H1 (cell line): ENCODE data around the gene LRP8. TPM values are rescaled to one million over a fixed set of nuclear protein-coding genes. Genes with fewer than 3 reads are reported as not detected.

Experiments
- CTCF ChIA-PET: fragments of 300-600 bp; sonication (Branson Sonifier 250); formaldehyde crosslinking; loops from one replicate; lab custom pipeline; 2021; ENCODE audit not compliant: partially characterized antibody; lab: Charles Lee
- POLR2A ChIA-PET: fragments of 300-600 bp; sonication (Branson Sonifier 250); formaldehyde crosslinking; loops from one replicate; lab custom pipeline; 2021; ENCODE audit warnings: inconsistent platforms; ENCODE audit not compliant: partially characterized antibody; lab: Charles Lee
- DNase-seq, 2 experiments: peaks; one replicate each; pipeline versions ENCODE4 v3.0.0 to v3.0.0-alpha.2; 2010 to 2022; ENCODE audit warnings: low spot score in 2 of 2, low read depth in 1 of 2, mixed read lengths in 1 of 2
- FAIRE-seq: peaks from 2 replicates; lab custom pipeline; 2011; peaks lifted over from hg19 to GRCh38; lab: Jason Lieb, UNC
- H2AFZ ChIP-seq: 2 replicates; pipeline ENCODE4 v1.8.1; 2012; ENCODE audit warnings: low read length, inconsistent platforms
- H2AK5ac ChIP-seq: 2 replicates; pipeline ENCODE4 v1.6.1; 2013; ENCODE audit warnings: low read depth, low read length
- H2BK120ac ChIP-seq: replicated peaks from 2 replicates; pipeline ENCODE3; 2013; ENCODE audit warnings: low read depth, low read length, inconsistent platforms
- H2BK12ac ChIP-seq: 2 replicates; pipeline ENCODE4 v1.6.1; 2013; ENCODE audit warnings: low read depth, low read length
- H2BK15ac ChIP-seq: 2 replicates; pipeline ENCODE4 v1.6.1; 2013; ENCODE audit warnings: low read length
- H2BK20ac ChIP-seq: 2 replicates; pipeline ENCODE4 v1.6.1; 2013; ENCODE audit warnings: low read length
- H2BK5ac ChIP-seq: 2 replicates; pipeline ENCODE4 v1.6.1; 2013; ENCODE audit warnings: low read depth, low read length
- H3K14ac ChIP-seq: 2 replicates; pipeline ENCODE4 v1.6.1; 2013; ENCODE audit warnings: inconsistent platforms; ENCODE audit not compliant: insufficient read length
- H3K18ac ChIP-seq: 2 replicates; pipeline ENCODE4 v1.6.1; 2013; ENCODE audit warnings: low read length; ENCODE audit errors: extremely low read depth
- H3K23ac ChIP-seq: 2 replicates; pipeline ENCODE4 v1.6.1; 2013; ENCODE audit warnings: inconsistent platforms; ENCODE audit not compliant: insufficient read length
- H3K23me2 ChIP-seq: 2 replicates; pipeline ENCODE4 v1.6.1; 2013; ENCODE audit warnings: low read depth, low read length
- H3K27ac ChIP-seq: 2 replicates; pipeline ENCODE4 v1.6.1; 2011; ENCODE audit warnings: low read depth, low read length, inconsistent platforms
- H3K27me3 ChIP-seq, 4 experiments: replicated peaks in 1 of 4; 1 replicate in 1 of 4; 2 replicates in 3 of 4; pipeline versions ENCODE4 v1.6.1 to v1.8.1; 2011 to 2013; ENCODE audit warnings: low read length in 3 of 4, mild to moderate bottlenecking in 3 of 4, inconsistent platforms in 2 of 4, mixed read lengths in 2 of 4, moderate library complexity in 1 of 4; ENCODE audit not compliant: control insufficient read depth in 3 of 4, insufficient read depth in 3 of 4; ENCODE audit errors: extremely low read depth in 1 of 4
- H3K36me3 ChIP-seq, 4 experiments: 2 replicates each; pipeline versions ENCODE4 v1.6.1 to v1.8.1; 2011 to 2013; ENCODE audit warnings: mild to moderate bottlenecking in 4 of 4, low read length in 3 of 4, moderate library complexity in 2 of 4, control low read depth in 1 of 4, inconsistent platforms in 1 of 4; ENCODE audit not compliant: insufficient read depth in 4 of 4, control insufficient read depth in 2 of 4
- H3K4ac ChIP-seq: replicated peaks from 2 replicates; pipeline ENCODE3; 2013; ENCODE audit warnings: low read length, low read depth, mixed read lengths, inconsistent platforms; ENCODE audit not compliant: insufficient read length
- H3K4me1 ChIP-seq, 4 experiments: replicated peaks in 1 of 4; 1 replicate in 1 of 4; 2 replicates in 3 of 4; pipeline versions ENCODE4 v1.6.1 to v1.8.1; 2011 to 2013; ENCODE audit warnings: low read length in 3 of 4, inconsistent platforms in 2 of 4, mixed read lengths in 1 of 4; ENCODE audit not compliant: insufficient read depth in 4 of 4, control insufficient read depth in 3 of 4
- H3K4me2 ChIP-seq, 2 experiments: 2 replicates each; pipeline versions ENCODE4 v1.6.1 to v1.8.1; 2011 to 2013; ENCODE audit warnings: low read depth in 2 of 2, low read length in 2 of 2, control low read depth in 1 of 2, inconsistent platforms in 1 of 2, mild to moderate bottlenecking in 1 of 2; ENCODE audit not compliant: insufficient read depth in 1 of 2
- H3K4me3 ChIP-seq, 4 experiments: fragments of 200-600, 300-600 bp in 1 of 4; sonication (generic), shearing (Covaris generic), sonication (Bioruptor Twin) in 1 of 4; 2 replicates each; pipeline versions ENCODE4 v1.5.1 to v1.8.1; 2011 to 2016; ENCODE audit warnings: low read length in 4 of 4, low read depth in 3 of 4, control low read depth in 2 of 4, inconsistent platforms in 2 of 4, mild to moderate bottlenecking in 2 of 4, mixed read lengths in 1 of 4, moderate library complexity in 1 of 4; ENCODE audit not compliant: insufficient read depth in 2 of 4; ENCODE audit errors: extremely low read depth in 1 of 4
- H3K56ac ChIP-seq: replicated peaks from 2 replicates; pipeline ENCODE3; 2013; ENCODE audit warnings: low read depth, mild to moderate bottlenecking, mixed read lengths, low read length, inconsistent platforms; ENCODE audit not compliant: insufficient read length
- H3K79me1 ChIP-seq: 2 replicates; pipeline ENCODE4 v1.6.1; 2013; ENCODE audit warnings: low read depth, low read length, control low read depth
- H3K79me2 ChIP-seq, 2 experiments: 2 replicates each; pipeline versions ENCODE4 v1.6.1 to v1.8.1; 2012 to 2013; ENCODE audit warnings: low read length in 2 of 2, mild to moderate bottlenecking in 2 of 2, inconsistent platforms in 1 of 2; ENCODE audit not compliant: insufficient read depth in 2 of 2, control insufficient read depth in 1 of 2
- H3K9ac ChIP-seq, 4 experiments: replicated peaks in 1 of 4; 1 replicate in 1 of 4; 2 replicates in 3 of 4; pipeline versions ENCODE4 v1.6.1 to v1.8.1; 2011 to 2013; ENCODE audit warnings: low read depth in 3 of 4, low read length in 3 of 4, control low read depth in 2 of 4, mild to moderate bottlenecking in 2 of 4, moderate library complexity in 2 of 4, inconsistent platforms in 1 of 4; ENCODE audit errors: extremely low read depth in 1 of 4
- H3K9me3 ChIP-seq, 2 experiments: 2 replicates each; pipeline versions ENCODE4 v1.6.1 to v1.8.1; 2012 to 2013; ENCODE audit warnings: mild to moderate bottlenecking in 2 of 2, moderate library complexity in 2 of 2, control low read depth in 1 of 2, inconsistent platforms in 1 of 2, low read depth in 1 of 2, low read length in 1 of 2, mixed read lengths in 1 of 2; ENCODE audit not compliant: insufficient read depth in 2 of 2
- H4K20me1 ChIP-seq, 2 experiments: replicated peaks in 1 of 2; 2 replicates each; pipeline versions ENCODE3 to v1.8.1; 2011 to 2013; ENCODE audit warnings: inconsistent platforms in 2 of 2, low read length in 2 of 2, mild to moderate bottlenecking in 1 of 2; ENCODE audit not compliant: insufficient read depth in 2 of 2, control insufficient read depth in 1 of 2
- H4K5ac ChIP-seq: 2 replicates; pipeline ENCODE4 v1.6.1; 2013; ENCODE audit warnings: low read length, low read depth, mixed read lengths, inconsistent platforms; ENCODE audit not compliant: insufficient read length
- H4K8ac ChIP-seq: 2 replicates; pipeline ENCODE4 v1.8.0; 2013; ENCODE audit warnings: mild to moderate bottlenecking, moderate library complexity, low read length, inconsistent platforms; ENCODE audit not compliant: insufficient read depth; ENCODE audit errors: extremely low read depth
- H4K91ac ChIP-seq: replicated peaks from 2 replicates; pipeline ENCODE3; 2013; ENCODE audit warnings: low read length, mixed read lengths, inconsistent platforms; ENCODE audit not compliant: insufficient read length
- ATF2 ChIP-seq: IDR thresholded peaks from 2 replicates; pipeline ENCODE4 v1.6.1; 2012; ENCODE audit warnings: low read length, inconsistent platforms
- HDAC6 ChIP-seq: IDR thresholded peaks from one replicate; pipeline ENCODE4 v1.7.1; 2012; ENCODE audit warnings: low read depth, mild to moderate bottlenecking, inconsistent platforms, low read length, moderate library complexity
- KDM4A ChIP-seq: IDR thresholded peaks from one replicate; pipeline ENCODE4 v1.7.1; 2012; ENCODE audit warnings: low read depth, mild to moderate bottlenecking, moderate library complexity, low read length, inconsistent platforms; ENCODE audit not compliant: severe bottlenecking
- NRF1 ChIP-seq: IDR thresholded peaks from 2 replicates; pipeline ENCODE4 v1.6.1; 2011; ENCODE audit warnings: mild to moderate bottlenecking, low read depth, low read length, improper control_type of control experiment
- POU5F1 ChIP-seq: IDR thresholded peaks from 2 replicates; pipeline ENCODE4 v1.6.1; 2011; ENCODE audit warnings: low read depth, mild to moderate bottlenecking, low read length, moderate library complexity
- RFX5 ChIP-seq: IDR thresholded peaks from 2 replicates; pipeline ENCODE4 v1.6.1; 2011; ENCODE audit warnings: low read depth, low read length, improper control_type of control experiment, borderline replicate concordance
- RNF2 ChIP-seq: fragments of 200-900, 300-1000 bp; sonication (generic); IDR thresholded peaks from 2 replicates; pipeline ENCODE4 v1.7.1; 2016; ENCODE audit warnings: borderline replicate concordance, low read depth, mild to moderate bottlenecking, antibody characterized with exemption, low read length; ENCODE audit not compliant: poor library complexity, severe bottlenecking; ENCODE audit errors: missing control alignments
- TCF12 ChIP-seq: IDR thresholded peaks from 2 replicates; pipeline ENCODE4 v1.6.1; 2011; ENCODE audit warnings: low read depth, mild to moderate bottlenecking, low read length
- TEAD4 ChIP-seq: IDR thresholded peaks from 2 replicates; pipeline ENCODE4 v1.6.1; 2012; ENCODE audit warnings: low read depth, low read length, inconsistent platforms, mixed read lengths
- USF2 ChIP-seq: IDR thresholded peaks from 2 replicates; pipeline ENCODE4 v1.6.1; 2011; ENCODE audit warnings: low read length, improper control_type of control experiment
- WGBS, 2 experiments: shearing (Covaris generic) in 1 of 2; methylation state at CpG; one replicate each; pipeline versions ENCODE4 v1.1.6 to v1.1.7; 2013 to 2015; ENCODE audit warnings: low lambda C conversion rate in 2 of 2, mixed read lengths in 2 of 2, inconsistent platforms in 1 of 2, low coverage in 1 of 2, missing lambda C conversion rate in 1 of 2; ENCODE audit not compliant: insufficient replicate concordance in 2 of 2, insufficient coverage in 1 of 2, insufficient read length in 1 of 2; ENCODE audit errors: extremely low coverage in 1 of 2, missing lambda C conversion rate in 1 of 2; 5-methylcytosine and 5-hydroxymethylcytosine counted together
- polyA plus RNA-seq, 7 experiments: library from polyadenylated mRNA; depleted of rRNA in 3 of 7; stranded (reverse) in 5 of 7; unstranded in 2 of 7; fragments of >200 nt in 5 of 7; fragments of 200-250 nt in 2 of 7; gene quantifications; 1 replicate in 5 of 7; 2 replicates in 1 of 7; 4 replicates in 1 of 7; pipeline versions ENCODE4 v1.2.1 to v1.2.3, GENCODE V29; 2011 to 2013; ENCODE audit warnings: missing spikeins in 2 of 7, mixed read lengths in 2 of 7
- total RNA-seq: library from RNA; stranded (reverse); fragmentation: NEBNext Ultra II Directional; extraction: Animal tissue kit (Norgen Biotek cat#: 25700); gene quantifications from 2 replicates; pipeline ENCODE4 v1.2.1, GENCODE V29; 2021

Gene LRP8
- total and polyA plus RNA-seq, 2 of the 8 experiments (the other 6 are each of a cell fraction or from before 2014, with no cell fraction given) = 63.2 to 66.4 TPM

DNA sequence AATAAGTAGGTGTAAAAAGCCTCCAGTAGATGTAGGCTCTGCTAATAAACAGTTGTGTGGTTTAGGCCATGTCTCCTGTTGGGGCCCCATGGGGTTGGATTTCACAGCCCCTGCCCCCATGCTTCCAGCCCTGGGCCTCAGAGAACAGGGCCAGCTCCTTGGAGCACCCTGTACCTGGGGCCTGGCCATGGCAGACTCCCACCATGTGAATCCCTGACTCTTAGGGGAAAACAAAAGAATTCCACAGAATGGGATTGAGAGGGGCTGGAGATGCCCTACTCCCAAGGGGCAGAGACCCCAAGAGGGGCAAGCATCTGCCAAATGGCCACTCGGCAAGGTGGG lies 11.5 kb downstream of the LRP8 start:
- no peak overlapping the region for H2AFZ ChIP-seq
- no peak overlapping the region for H3K27ac ChIP-seq
- H2BK15ac ChIP-seq = no peak overlapping the region
- no peak overlapping the region for H3K9ac ChIP-seq
- peaks cover 10 to 45% (median 17%) of the 10 kb centered on the region in 4 experiments; a peak in 7 of 8 replicates for H3K36me3 ChIP-seq
- no peak overlapping the region for H2BK12ac ChIP-seq
- DNase-seq (no peak), FAIRE-seq (no peak)
- H4K91ac ChIP-seq = no peak overlapping the region
- H4K20me1 ChIP-seq = peaks cover 31 to 58% of the 10 kb centered on the region in 2 experiments
- no peak overlapping the region for H4K5ac ChIP-seq
- H2AK5ac ChIP-seq = no peak overlapping the region
- H3K27me3 ChIP-seq = no peaks in the 10 kb centered on the region
- H3K9me3 ChIP-seq = no peaks in the 10 kb centered on the region
- no peak overlapping the region for H2BK120ac ChIP-seq
- peaks cover 0 to 12% (median 4%) of the 10 kb centered on the region in 4 experiments; a peak in 4 of 7 replicates for H3K4me1 ChIP-seq
- H3K18ac ChIP-seq = no peak overlapping the region
- ChIA-PET CTCF (interaction anchor here (0.7 to 3.5 kb wide), 12 partner anchors 8 to 77 kb away, joined by 3 to 16 read pairs (median 3); no protein-coding TSS in a partner anchor), POLR2A (interaction anchor here (3.2 kb wide), 2 partner anchors 10 to 11 kb away, joined by 15 to 17 read pairs; no protein-coding TSS in a partner anchor)
- H3K23ac ChIP-seq = no peak overlapping the region
- no peak overlapping the region for H3K56ac ChIP-seq
- no peak overlapping the region for H3K4me3 ChIP-seq
- H3K14ac ChIP-seq = no peak overlapping the region
- 83% methylated on average over 1 of the region's 1 CpG; no CpG with 5 or more reads in 1 of the 2 experiments for WGBS, 2 experiments
- H2BK5ac ChIP-seq = no peak overlapping the region
- H3K4ac ChIP-seq = no peak overlapping the region
- peak overlapping the region; percentile 6; the same call in 1 of the 2 replicates for H4K8ac ChIP-seq
- no peak overlapping the region; a peak in 1 of 4 replicates for H3K4me2 ChIP-seq
- no peak overlapping the region for H2BK20ac ChIP-seq
- peaks cover 60% of the 10 kb centered on the region for H3K79me1 ChIP-seq
- H3K23me2 ChIP-seq = no peaks in the 10 kb centered on the region
- peaks cover 3 to 79% of the 10 kb centered on the region in 2 experiments; a peak in 3 of 4 replicates for H3K79me2 ChIP-seq
- TF ChIP-seq NRF1 = no peak
- TF ChIP-seq ATF2 = no peak
- TF ChIP-seq KDM4A = no peak
- no peak for TF ChIP-seq RNF2
- no peak for TF ChIP-seq TEAD4
- TF ChIP-seq TCF12 = no peak
- no peak for TF ChIP-seq USF2
- TF ChIP-seq RFX5 = no peak
- no peak for TF ChIP-seq HDAC6
- TF ChIP-seq POU5F1 = no peak
